IMR-90 (cell line): ENCODE data around the gene TMEM200A. TPM values are rescaled to one million over a fixed set of nuclear protein-coding genes. Genes with fewer than 3 reads are reported as not detected.

ENCODE experiments used
- ATAC-seq: fragments of 200-7000 bp; cut with Tn5 transposase; 2 replicates; pipeline ENCODE4 v1.9.1; 2020; ENCODE audit warnings: low read depth, mild to moderate bottlenecking, moderate library complexity
- BruUV-seq: library from RNA; stranded (reverse); fragments of 400-500 nt; replicated peaks from 2 replicates; lab custom pipeline; 2021; lab: Mats Ljungman, UMichigan
- CTCF ChIA-PET: fragments of 300-600 bp; formaldehyde crosslinking; extraction: SDS; loops from one replicate; lab custom pipeline; 2021; ENCODE audit warnings: antibody characterized with exemption; lab: Yijun Ruan, JAX
- POLR2A ChIA-PET: fragments of 300-600 bp; sonication (Branson Sonifier 250); formaldehyde crosslinking; loops from one replicate; lab custom pipeline; 2022; ENCODE audit warnings: antibody characterized with exemption; ENCODE audit not compliant: unreplicated experiment; lab: Charles Lee
- DNase-seq: peaks from one replicate; pipeline ENCODE4 v3.0.0; 2013
- H2AFZ ChIP-seq: replicated peaks from 2 replicates; pipeline ENCODE3; 2013; ENCODE audit warnings: low read length, mild to moderate bottlenecking; ENCODE audit not compliant: poor library complexity
- H2AK5ac ChIP-seq: 2 replicates; pipeline ENCODE4 v1.6.1; 2013; ENCODE audit warnings: low read depth, low read length, inconsistent platforms
- H2AK9ac ChIP-seq: replicated peaks from 2 replicates; pipeline ENCODE3; 2013; ENCODE audit warnings: mild to moderate bottlenecking, low read depth, low read length, moderate library complexity; ENCODE audit not compliant: poor library complexity
- H2BK120ac ChIP-seq: 2 replicates; pipeline ENCODE4 v1.6.1; 2013; ENCODE audit warnings: low read depth, low read length, inconsistent platforms
- H2BK15ac ChIP-seq: 3 replicates; pipeline ENCODE4 v1.6.1; 2013; ENCODE audit warnings: low read depth, low read length, inconsistent platforms
- H2BK20ac ChIP-seq: 2 replicates; pipeline ENCODE4 v1.6.1; 2013; ENCODE audit warnings: low read depth, mild to moderate bottlenecking, inconsistent platforms, low read length, moderate library complexity
- H2BK5ac ChIP-seq: 2 replicates; pipeline ENCODE4 v1.6.1; 2013; ENCODE audit warnings: mild to moderate bottlenecking, low read depth, low read length, inconsistent platforms; ENCODE audit not compliant: poor library complexity, severe bottlenecking
- H3K14ac ChIP-seq: replicated peaks from 2 replicates; pipeline ENCODE4 v1.6.1; 2013; ENCODE audit warnings: low read depth, low read length, inconsistent platforms
- H3K18ac ChIP-seq: 2 replicates; pipeline ENCODE4 v1.6.1; 2013; ENCODE audit warnings: low read depth, low read length, control low read depth
- H3K23ac ChIP-seq: 2 replicates; pipeline ENCODE4 v1.6.1; 2013; ENCODE audit warnings: low read depth, low read length, inconsistent platforms
- H3K27ac ChIP-seq: 2 replicates; pipeline ENCODE4 v1.5.1; 2013; ENCODE audit warnings: mild to moderate bottlenecking, control low read depth, low read length; ENCODE audit not compliant: insufficient read depth
- H3K27me3 ChIP-seq: 2 replicates; pipeline ENCODE4 v1.6.1; 2013; ENCODE audit warnings: low read length; ENCODE audit not compliant: control insufficient read depth, insufficient read depth
- H3K36me3 ChIP-seq: 2 replicates; pipeline ENCODE4 v1.6.1; 2013; ENCODE audit warnings: low read length, mixed read lengths; ENCODE audit not compliant: control insufficient read depth, insufficient read depth
- H3K4ac ChIP-seq: 2 replicates; pipeline ENCODE4 v1.6.1; 2013; ENCODE audit warnings: low read depth, low read length, inconsistent platforms
- H3K4me1 ChIP-seq: 2 replicates; pipeline ENCODE4 v1.6.1; 2013; ENCODE audit warnings: low read length, mixed read lengths; ENCODE audit not compliant: control insufficient read depth, insufficient read depth
- H3K4me2 ChIP-seq: 2 replicates; pipeline ENCODE4 v1.6.1; 2013; ENCODE audit warnings: low read depth, mild to moderate bottlenecking, control low read depth, low read length, moderate library complexity
- H3K4me3 ChIP-seq: 2 replicates; pipeline ENCODE4 v1.5.1; 2013; ENCODE audit warnings: low read depth, mild to moderate bottlenecking, control low read depth, low read length, moderate library complexity; ENCODE audit not compliant: insufficient read depth
- H3K56ac ChIP-seq: 2 replicates; pipeline ENCODE4 v1.6.1; 2013; ENCODE audit warnings: low read length, inconsistent platforms; ENCODE audit not compliant: insufficient read depth; ENCODE audit errors: extremely low read depth
- H3K79me1 ChIP-seq, 2 experiments: 2 replicates each; pipeline ENCODE4 v1.6.1; 2013; ENCODE audit warnings: low read length in 2 of 2, inconsistent platforms in 1 of 2, low read depth in 1 of 2
- H3K9ac ChIP-seq: 2 replicates; pipeline ENCODE4 v1.6.1; 2013; ENCODE audit warnings: low read depth, low read length, control low read depth
- H3K9me1 ChIP-seq: 2 replicates; pipeline ENCODE4 v1.6.1; 2013; ENCODE audit warnings: low read length, inconsistent platforms; ENCODE audit not compliant: insufficient read depth
- H3K9me3 ChIP-seq: 2 replicates; pipeline ENCODE4 v1.6.1; 2013; ENCODE audit warnings: low read length; ENCODE audit not compliant: control insufficient read depth, insufficient read depth
- H4K20me1 ChIP-seq: 2 replicates; pipeline ENCODE4 v1.6.1; 2013; ENCODE audit warnings: low read length, inconsistent platforms; ENCODE audit not compliant: insufficient read depth
- H4K5ac ChIP-seq: 2 replicates; pipeline ENCODE4 v1.6.1; 2013; ENCODE audit warnings: mild to moderate bottlenecking, low read depth, low read length, control low read depth
- H4K8ac ChIP-seq, 2 experiments: 2 replicates each; pipeline ENCODE4 v1.6.1; 2013; ENCODE audit warnings: low read depth in 2 of 2, low read length in 2 of 2, control low read depth in 1 of 2, inconsistent platforms in 1 of 2
- H4K91ac ChIP-seq: 2 replicates; pipeline ENCODE4 v1.6.1; 2013; ENCODE audit warnings: low read depth, low read length, inconsistent platforms; ENCODE audit not compliant: insufficient read depth
- BHLHE40 ChIP-seq: fragments of 150-350 bp; IDR thresholded peaks from 2 replicates; pipeline ENCODE4 v1.6.1; 2016; ENCODE audit warnings: mild to moderate bottlenecking, low read depth, low read length
- CEBPB ChIP-seq: IDR thresholded peaks from 2 replicates; pipeline ENCODE4 v1.6.1; 2012; ENCODE audit warnings: low read depth, low read length, improper control_type of control experiment
- ELK1 ChIP-seq: fragments of 150-350 bp; IDR thresholded peaks from 2 replicates; pipeline ENCODE4 v1.6.1; 2016; ENCODE audit warnings: low read depth, mild to moderate bottlenecking, low read length, moderate library complexity, borderline replicate concordance
- MAFK ChIP-seq: IDR thresholded peaks from 2 replicates; pipeline ENCODE4 v1.6.1; 2012; ENCODE audit warnings: low read depth, low read length, improper control_type of control experiment
- MXI1 ChIP-seq: IDR thresholded peaks from 2 replicates; pipeline ENCODE4 v1.6.1; 2012; ENCODE audit warnings: low read depth, mild to moderate bottlenecking, low read length, moderate library complexity, borderline replicate concordance
- POLR2A ChIP-seq: IDR thresholded peaks from 2 replicates; pipeline ENCODE4 v1.6.1; 2012; ENCODE audit warnings: mild to moderate bottlenecking, low read depth, low read length
- SMC3 ChIP-seq: fragments of 150-350 bp; IDR thresholded peaks from 2 replicates; pipeline ENCODE4 v1.6.1; 2016; ENCODE audit warnings: low read depth, mild to moderate bottlenecking, antibody characterized with exemption, low read length, moderate library complexity
- WGBS, 2 experiments: methylation state at CpG; one replicate each; pipeline versions ENCODE4 v1.1.5 to v1.1.7; 2013; ENCODE audit warnings: missing lambda C conversion rate in 2 of 2; ENCODE audit not compliant: insufficient read length in 1 of 2; ENCODE audit errors: extremely low coverage in 2 of 2; 5-methylcytosine and 5-hydroxymethylcytosine counted together
- dilution Hi-C: fragments of 300-500 bp; cut with HindIII; formaldehyde crosslinking; loops from one replicate; pipeline ENCODE4 v1.14.3; 2018; ENCODE audit warnings: low sequenced_read_pairs; ENCODE audit not compliant: unreplicated experiment
- in situ Hi-C: fragments of 300-500 bp; cut with MboI; formaldehyde crosslinking; loops from 3 replicates; pipeline ENCODE4 v1.14.3; 2019; ENCODE audit warnings: low sequenced_read_pairs, inconsistent platforms, mixed read lengths
- intact Hi-C: fragments of 100-400 bp; cut with micrococcal nuclease; formaldehyde crosslinking; loops from 2 replicates; pipeline ENCODE4 v1.10.0; 2022
- polyA plus RNA-seq, 3 experiments: library from polyadenylated mRNA; depleted of rRNA; stranded (reverse); fragments of >200 nt; gene quantifications; 2 replicates each; pipeline ENCODE4 v1.2.3, GENCODE V29; 2012; ENCODE audit warnings: low replicate concordance in 1 of 3
- total RNA-seq: library from RNA; depleted of rRNA; stranded (reverse); fragments of >200 nt; gene quantifications from 2 replicates; pipeline ENCODE4 v1.2.3, GENCODE V29; 2012
- TF ChIP-seq, protein P1 (sequence below): conservative IDR thresholded peaks from 2 replicates; pipeline ENCODE4 v1.5.1; 2012; ENCODE audit warnings: mild to moderate bottlenecking, low read depth, low read length, improper control_type of control experiment

TMEM200A gene
- total and polyA plus RNA-seq, 2 of the 4 experiments (the other 2 are of a cell fraction): 22.8 to 37.1 TPM

DNA sequence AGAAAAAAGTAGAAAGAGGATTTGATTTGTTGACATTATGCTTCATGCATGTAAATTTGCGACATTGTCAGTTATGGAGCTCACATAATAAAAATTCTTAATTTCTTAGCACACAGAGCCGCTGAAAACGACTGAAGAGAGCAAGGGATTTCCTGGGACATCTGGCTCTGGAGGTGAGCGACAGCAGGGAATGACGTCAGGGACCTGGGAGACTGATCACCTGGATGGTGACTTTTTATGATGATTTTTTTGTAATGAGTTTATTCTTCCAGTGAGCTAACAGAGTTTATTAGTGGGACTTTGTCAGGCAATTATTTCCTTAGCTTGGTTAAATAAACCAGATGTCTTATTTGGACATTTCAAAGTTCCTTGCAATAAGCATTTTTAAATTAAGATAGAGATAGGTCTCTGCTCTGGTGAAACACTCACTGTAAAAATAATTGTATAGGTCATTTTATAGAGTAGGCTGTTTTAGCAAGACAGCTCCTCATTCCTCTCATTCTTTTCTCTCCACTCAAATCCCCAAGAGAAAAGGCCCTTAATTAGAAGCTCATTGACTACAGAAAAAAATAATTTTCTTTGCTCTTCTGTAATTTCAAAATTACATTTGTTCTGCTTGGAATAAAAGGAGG is 19.4 kb downstream of the TMEM200A start:
- TF ChIP-seq MXI1 (no peak), POLR2A (no peak), SMC3 (no peak), CEBPB (no peak), MAFK (no peak), ELK1 (no peak), BHLHE40 (no peak)
- TF ChIP-seq, protein P1, sequence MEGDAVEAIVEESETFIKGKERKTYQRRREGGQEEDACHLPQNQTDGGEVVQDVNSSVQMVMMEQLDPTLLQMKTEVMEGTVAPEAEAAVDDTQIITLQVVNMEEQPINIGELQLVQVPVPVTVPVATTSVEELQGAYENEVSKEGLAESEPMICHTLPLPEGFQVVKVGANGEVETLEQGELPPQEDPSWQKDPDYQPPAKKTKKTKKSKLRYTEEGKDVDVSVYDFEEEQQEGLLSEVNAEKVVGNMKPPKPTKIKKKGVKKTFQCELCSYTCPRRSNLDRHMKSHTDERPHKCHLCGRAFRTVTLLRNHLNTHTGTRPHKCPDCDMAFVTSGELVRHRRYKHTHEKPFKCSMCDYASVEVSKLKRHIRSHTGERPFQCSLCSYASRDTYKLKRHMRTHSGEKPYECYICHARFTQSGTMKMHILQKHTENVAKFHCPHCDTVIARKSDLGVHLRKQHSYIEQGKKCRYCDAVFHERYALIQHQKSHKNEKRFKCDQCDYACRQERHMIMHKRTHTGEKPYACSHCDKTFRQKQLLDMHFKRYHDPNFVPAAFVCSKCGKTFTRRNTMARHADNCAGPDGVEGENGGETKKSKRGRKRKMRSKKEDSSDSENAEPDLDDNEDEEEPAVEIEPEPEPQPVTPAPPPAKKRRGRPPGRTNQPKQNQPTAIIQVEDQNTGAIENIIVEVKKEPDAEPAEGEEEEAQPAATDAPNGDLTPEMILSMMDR: no peak
- H4K5ac ChIP-seq: no peak overlapping the region
- no peak overlapping the region for H3K14ac ChIP-seq
- no peak overlapping the region for H2BK120ac ChIP-seq
- no peak overlapping the region for H4K8ac ChIP-seq
- H3K27me3 ChIP-seq: no peaks in the 10 kb centered on the region
- H3K4ac ChIP-seq: no peak overlapping the region
- DNase-seq (no peak), ATAC-seq (peak; percentile 71)
- in situ Hi-C loops: no loop called here
- H3K36me3 ChIP-seq: no peaks in the 10 kb centered on the region; the same call in 1 of the 2 replicates
- H2BK20ac ChIP-seq: no peak overlapping the region
- no peak overlapping the region for H3K9ac ChIP-seq
- 58% methylated on average over 4 of the region's 5 CpGs; no CpG with 5 or more reads in 1 of the 2 experiments for WGBS, 2 experiments
- H3K4me3 ChIP-seq: no peak overlapping the region
- no peak overlapping the region for H3K18ac ChIP-seq
- H2AFZ ChIP-seq: no peak overlapping the region
- peaks cover 18 to 24% of the 10 kb centered on the region in 2 experiments for H3K79me1 ChIP-seq
- H2AK9ac ChIP-seq: no peak overlapping the region
- H2BK5ac ChIP-seq: peak overlapping the region; percentile 7
- no peaks in the 10 kb centered on the region for H3K9me1 ChIP-seq
- no peak overlapping the region for H3K23ac ChIP-seq
- POLR2A ChIA-PET: no interaction called here
- CTCF ChIA-PET: interaction anchor here (1.7 kb wide), 1 partner anchor 9 kb away, joined by 4 read pairs; no protein-coding TSS in a partner anchor
- peak overlapping the region; percentile 13 for H3K27ac ChIP-seq
- dilution Hi-C loops: no loop called here
- peak overlapping the region; percentile 31; the same call in 1 of the 2 replicates for H3K4me2 ChIP-seq
- intact Hi-C loops: no loop called here
- H3K56ac ChIP-seq: no peak overlapping the region
- no peaks in the 10 kb centered on the region for H4K20me1 ChIP-seq
- H3K9me3 ChIP-seq: no peaks in the 10 kb centered on the region
- no peak overlapping the region for H2BK15ac ChIP-seq
- no peak overlapping the region for H4K91ac ChIP-seq
- BruUV-seq: no TSS peak
- no peak overlapping the region for H2AK5ac ChIP-seq
- peaks cover 3% of the 10 kb centered on the region for H3K4me1 ChIP-seq
